ENCODE measurements around the gene NRG3. TPM values are rescaled to one million over a fixed set of nuclear protein-coding genes. Genes with fewer than 3 reads are reported as not detected.

Gene NRG3
- total RNA-seq, 1 donor from 2014 or later: 0.74 TPM

- H3K4me1 Mint-ChIP-seq: no peaks in the 10 kb centered on the region
- no peak overlapping the region for H3K4me3 Mint-ChIP-seq
- no peaks in the 10 kb centered on the region for H3K36me3 Mint-ChIP-seq
- no peak for DNase-seq (ENCODE audit: low spot score in 2 of 2, unreplicated experiment in 2 of 2)
- TF ChIP-seq CTCF (IDR thresholded peaks at IDR 0.05; ENCODE audit: unreplicated experiment): no peak
- no peaks in the 10 kb centered on the region for H3K27me3 Mint-ChIP-seq (ENCODE audit: low read depth)
- peaks cover 7% of the 10 kb centered on the region for H3K9me3 Mint-ChIP-seq
- H3K27ac Mint-ChIP-seq: no peak overlapping the region
These were observed 697.8 kb downstream of the NRG3 start for GRCh38 chr10:82572744-82573143.

GRCh38 chr10:82574081-82574480 is 699.1 kb downstream of the NRG3 start:
- H3K27ac Mint-ChIP-seq: no peak overlapping the region
- H3K9me3 Mint-ChIP-seq: no peaks in the 10 kb centered on the region
- no peaks in the 10 kb centered on the region for H3K36me3 Mint-ChIP-seq
- no peak for TF ChIP-seq CTCF (IDR thresholded peaks at IDR 0.05; ENCODE audit: unreplicated experiment)
- H3K4me3 Mint-ChIP-seq: no peak overlapping the region
- DNase-seq (ENCODE audit: low spot score in 2 of 2, unreplicated experiment in 2 of 2): no peak
- no peaks in the 10 kb centered on the region for H3K4me1 Mint-ChIP-seq
- H3K27me3 Mint-ChIP-seq (ENCODE audit: low read depth): no peaks in the 10 kb centered on the region

GRCh38 chr10:82575318-82575717 is 700.3 kb downstream of the NRG3 start:
- Mint-ChIP-seq H3K27me3 (ENCODE audit: low read depth) (no peaks in the 10 kb centered on the region), H3K4me1 (no peaks in the 10 kb centered on the region), H3K9me3 (no peaks in the 10 kb centered on the region), H3K36me3 (no peaks in the 10 kb centered on the region), H3K4me3 (no peak overlapping the region), H3K27ac (no peak overlapping the region)
- TF ChIP-seq CTCF (IDR thresholded peaks at IDR 0.05; ENCODE audit: unreplicated experiment): no peak
- no peak for DNase-seq (ENCODE audit: low spot score in 2 of 2, unreplicated experiment in 2 of 2)

GRCh38 chr10:82576093-82576492 is 701.1 kb downstream of the NRG3 start:
- Mint-ChIP-seq H3K4me1 (no peaks in the 10 kb centered on the region), H3K9me3 (no peaks in the 10 kb centered on the region), H3K27ac (no peak overlapping the region), H3K27me3 (ENCODE audit: low read depth) (no peaks in the 10 kb centered on the region), H3K4me3 (no peak overlapping the region), H3K36me3 (no peaks in the 10 kb centered on the region)
- no peak for TF ChIP-seq CTCF (IDR thresholded peaks at IDR 0.05; ENCODE audit: unreplicated experiment)
- no peak for DNase-seq (ENCODE audit: low spot score in 2 of 2, unreplicated experiment in 2 of 2)

GRCh38 chr10:82581940-82582339 is 706.9 kb downstream of the NRG3 start:
- Mint-ChIP-seq H3K36me3 (no peaks in the 10 kb centered on the region), H3K4me1 (peaks cover 2% of the 10 kb centered on the region), H3K4me3 (no peak overlapping the region), H3K27ac (no peak overlapping the region), H3K9me3 (no peaks in the 10 kb centered on the region), H3K27me3 (ENCODE audit: low read depth) (peaks cover 3% of the 10 kb centered on the region)
- DNase-seq (ENCODE audit: low spot score in 2 of 2, unreplicated experiment in 2 of 2): no peak
- TF ChIP-seq CTCF (IDR thresholded peaks at IDR 0.05; ENCODE audit: unreplicated experiment): no peak

- H3K36me3 Mint-ChIP-seq: no peaks in the 10 kb centered on the region
- TF ChIP-seq CTCF (IDR thresholded peaks at IDR 0.05; ENCODE audit: unreplicated experiment): no peak
- no peak for DNase-seq (ENCODE audit: low spot score in 2 of 2, unreplicated experiment in 2 of 2)
- no peaks in the 10 kb centered on the region for H3K4me1 Mint-ChIP-seq
- no peak overlapping the region for H3K4me3 Mint-ChIP-seq
- no peaks in the 10 kb centered on the region for H3K9me3 Mint-ChIP-seq
- no peaks in the 10 kb centered on the region for H3K27me3 Mint-ChIP-seq (ENCODE audit: low read depth)
- no peak overlapping the region for H3K27ac Mint-ChIP-seq
These were observed 716.4 kb downstream of the NRG3 start for GRCh38 chr10:82591421-82591820.

All from mesothelial cell of epicardium (in vitro differentiated cells).